IPS-18c (cell line): Measurements from ENCODE around the gene SLC22A31.

ENCODE experiments used
- H3K4me3 ChIP-seq: 2 replicates; pipeline ENCODE4 v1.7.0; 2013; ENCODE audit warnings: low read depth, mild to moderate bottlenecking, low read length, moderate library complexity; ENCODE audit not compliant: insufficient read depth
- H3K9me3 ChIP-seq: one replicate; pipeline ENCODE4 v1.6.1; 2013; ENCODE audit warnings: mild to moderate bottlenecking, low read length, moderate library complexity; ENCODE audit not compliant: control insufficient read depth, insufficient read depth

SLC22A31 gene

GRCh38 chr16:89150090-89150835 is 50.1 kb downstream of the SLC22A31 start:
- no peak overlapping the region for H3K4me3 ChIP-seq
- peaks cover 2% of the 10 kb centered on the region for H3K9me3 ChIP-seq

- H3K9me3 ChIP-seq = peaks cover 2% of the 10 kb centered on the region
Observed at GRCh38 chr16:89149386-89149785, 51.0 kb downstream of the SLC22A31 start.

GRCh38 chr16:89147085-89147817 is 53.1 kb downstream of the SLC22A31 start:
- H3K9me3 ChIP-seq = peaks cover 2% of the 10 kb centered on the region

More at GRCh38 chr16:89149386-89149785, 51.0 kb downstream of the SLC22A31 start:
- H3K4me3 ChIP-seq = no peak overlapping the region

GRCh38 chr16:89146211-89147005 is 53.9 kb downstream of the SLC22A31 start:
- H3K9me3 ChIP-seq = peaks cover 4% of the 10 kb centered on the region
- no peak overlapping the region for H3K4me3 ChIP-seq

More at GRCh38 chr16:89147085-89147817, 53.1 kb downstream of the SLC22A31 start:
- no peak overlapping the region for H3K4me3 ChIP-seq
